Colonic mucosa (tissue), 4 donors: ENCODE results near the gene TMEM132D. TPM values are rescaled to one million over a fixed set of nuclear protein-coding genes. Genes with fewer than 3 reads are reported as not detected.

Experiments used
- DNase-seq: peaks from one replicate; pipeline ENCODE4 v3.0.0-alpha.2; 2020
- H3K27ac ChIP-seq: fragments of 200-600 bp; one replicate; pipeline ENCODE4 v1.8.0; 2021
- H3K27me3 ChIP-seq: fragments of 200-600 bp; one replicate; pipeline ENCODE4 v1.8.0; 2021
- H3K36me3 ChIP-seq: fragments of 200-600 bp; one replicate; pipeline ENCODE4 v1.8.0; 2021
- H3K4me1 ChIP-seq: fragments of 200-600 bp; one replicate; pipeline ENCODE4 v1.8.0; 2021; ENCODE audit warnings: mild to moderate bottlenecking
- H3K4me3 ChIP-seq: fragments of 200-600 bp; one replicate; pipeline ENCODE4 v1.8.0; 2021
- H3K9ac ChIP-seq, 2 donors: one replicate each; pipeline ENCODE4 v1.7.0; 2013; ENCODE audit warnings: control low read depth in 2 of 2, low read depth in 2 of 2, low read length in 2 of 2
- H3K9me3 ChIP-seq: fragments of 200-600 bp; one replicate; pipeline ENCODE4 v1.8.0; 2021
- CTCF ChIP-seq: fragments of 200-600 bp; IDR thresholded peaks from one replicate; pipeline ENCODE4 v1.8.0; 2022; ENCODE audit warnings: antibody characterized with exemption, mild to moderate bottlenecking
- intact Hi-C: fragments of 100-400 bp; cut with DNase I; formaldehyde crosslinking; loops from one replicate; pipeline ENCODE4 v1.14.1; 2022
- total RNA-seq, 2 donors: library from RNA; stranded (reverse); fragmentation: NEBNext Ultra II Directional in 1 of 2; extraction: Animal tissue kit (Norgen Biotek cat#: 25700) in 1 of 2; gene quantifications; one replicate each; pipeline ENCODE4 v1.2.1, GENCODE V29; 2021
- donor health status: healthy.
- donor health status: DM: no; HTN: no; CAD: no.
- donor health status: DM: no; HTN: no; CAD: no.

TMEM132D gene
- total RNA-seq, 2 donors from 2014 or later = 0.17 to 0.32 TPM

GRCh38 chr12:129230995-129231394, 672.8 kb downstream of the TMEM132D start:
- TF ChIP-seq CTCF = no peak
- H3K36me3 ChIP-seq = no peaks in the 10 kb centered on the region
- no peak for DNase-seq
- no peaks in the 10 kb centered on the region for H3K27me3 ChIP-seq
- no peaks in the 10 kb centered on the region for H3K4me1 ChIP-seq
- no peak overlapping the region for H3K27ac ChIP-seq
- no peak overlapping the region for H3K4me3 ChIP-seq
- no peaks in the 10 kb centered on the region for H3K9me3 ChIP-seq
- no peak overlapping the region for H3K9ac ChIP-seq
- intact Hi-C loops = no loop called here

GRCh38 chr12:129226851-129227250, 677.0 kb downstream of the TMEM132D start:
- Histone ChIP-seq H3K27me3 (no peaks in the 10 kb centered on the region), H3K9ac (no peak overlapping the region), H3K4me3 (no peak overlapping the region), H3K27ac (no peak overlapping the region), H3K9me3 (no peaks in the 10 kb centered on the region), H3K4me1 (no peaks in the 10 kb centered on the region), H3K36me3 (no peaks in the 10 kb centered on the region)
- no peak for TF ChIP-seq CTCF
- intact Hi-C loops = no loop called here
- no peak for DNase-seq

- Histone ChIP-seq H3K9me3 (no peaks in the 10 kb centered on the region), H3K9ac (no peak overlapping the region), H3K36me3 (no peaks in the 10 kb centered on the region), H3K4me3 (no peak overlapping the region), H3K27me3 (no peaks in the 10 kb centered on the region), H3K4me1 (no peaks in the 10 kb centered on the region), H3K27ac (no peak overlapping the region)
- TF ChIP-seq CTCF = no peak
- intact Hi-C loops = no loop called here
- no peak for DNase-seq
Measured at GRCh38 chr12:129226005-129226404, 677.8 kb downstream of the TMEM132D start.

GRCh38 chr12:129215556-129215955, 688.3 kb downstream of the TMEM132D start:
- Histone ChIP-seq H3K36me3 (no peaks in the 10 kb centered on the region), H3K27me3 (no peaks in the 10 kb centered on the region), H3K9me3 (no peaks in the 10 kb centered on the region), H3K4me3 (no peak overlapping the region), H3K4me1 (no peaks in the 10 kb centered on the region), H3K9ac (no peak overlapping the region), H3K27ac (no peak overlapping the region)
- intact Hi-C loops = no loop called here
- no peak for TF ChIP-seq CTCF
- no peak for DNase-seq

GRCh38 chr12:129213551-129213950, 690.3 kb downstream of the TMEM132D start:
- intact Hi-C loops = no loop called here
- TF ChIP-seq CTCF = no peak
- DNase-seq = no peak
- no peaks in the 10 kb centered on the region for H3K9me3 ChIP-seq
- H3K36me3 ChIP-seq = no peaks in the 10 kb centered on the region
- no peaks in the 10 kb centered on the region for H3K4me1 ChIP-seq
- no peak overlapping the region for H3K4me3 ChIP-seq
- H3K27ac ChIP-seq = no peak overlapping the region
- H3K9ac ChIP-seq = no peak overlapping the region
- no peaks in the 10 kb centered on the region for H3K27me3 ChIP-seq
